HepG2 (cell line): ENCODE data around the gene IL1A. TPM values are rescaled to one million over a fixed set of nuclear protein-coding genes. Genes with fewer than 3 reads are reported as not detected.

Experiments
- ATAC-seq: fragments of 200-7000 bp; cut with Tn5 transposase; 3 replicates; pipeline ENCODE4 v1.9.1; 2020; ENCODE audit warnings: mild to moderate bottlenecking, moderate library complexity
- BruUV-seq: library from RNA; stranded (reverse); fragments of 400-500 nt; replicated peaks from 2 replicates; lab custom pipeline; 2021; lab: Mats Ljungman, UMichigan
- CTCF ChIA-PET: fragments of 300-600 bp; formaldehyde crosslinking; extraction: SDS; loops from one replicate; lab custom pipeline; 2021; ENCODE audit warnings: low total read pairs, inconsistent platforms, low intra/inter-chr PET ratio; lab: Yijun Ruan, JAX
- POLR2A ChIA-PET: fragments of 350-600 bp; sonication (Branson Sonifier 250); formaldehyde crosslinking; loops from one replicate; lab custom pipeline; 2020; ENCODE audit warnings: antibody characterized with exemption, inconsistent platforms; lab: Yijun Ruan, JAX
- DNase-seq: peaks from one replicate; pipeline ENCODE4 v3.0.0-alpha.2; 2015; ENCODE audit warnings: low spot score
- FAIRE-seq: peaks from 3 replicates; lab custom pipeline; 2011; peaks lifted over from hg19 to GRCh38; lab: Jason Lieb, UNC
- H2AFZ ChIP-seq: one replicate; pipeline ENCODE4 v1.6.1; 2011; ENCODE audit warnings: low read length, inconsistent platforms
- H3K27ac ChIP-seq: fragments of 300-600 bp; 3 replicates; pipeline ENCODE4 v1.8.0; 2011; ENCODE audit warnings: mixed run types, mild to moderate bottlenecking, mixed read lengths, low read length, inconsistent platforms; ENCODE audit not compliant: insufficient read depth; ENCODE audit errors: extremely low read length
- H3K27me3 ChIP-seq, 2 experiments: fragments of 200-600 bp in 1 of 2; 2 replicates in 1 of 2; 3 replicates in 1 of 2; pipeline versions ENCODE4 v1.6.0 to v1.8.0; 2011; ENCODE audit warnings: low read length in 2 of 2, mild to moderate bottlenecking in 2 of 2, moderate library complexity in 2 of 2, inconsistent platforms in 1 of 2; ENCODE audit not compliant: insufficient read depth in 2 of 2, control insufficient read depth in 1 of 2
- H3K36me3 ChIP-seq, 2 experiments: fragments of 200-600 bp in 1 of 2; replicated peaks in 1 of 2; 2 replicates in 1 of 2; 3 replicates in 1 of 2; pipeline versions ENCODE4 v1.5.1 to v1.8.0; 2011; ENCODE audit warnings: low read length in 2 of 2, inconsistent platforms in 1 of 2; ENCODE audit not compliant: insufficient read depth in 2 of 2, control insufficient read depth in 1 of 2
- H3K4me1 ChIP-seq: 2 replicates; pipeline ENCODE4 v1.5.1; 2012; ENCODE audit warnings: low read length, inconsistent platforms; ENCODE audit not compliant: insufficient read depth
- H3K4me2 ChIP-seq: 2 replicates; pipeline ENCODE4 v1.6.0; 2011; ENCODE audit warnings: low read depth, low read length, inconsistent platforms
- H3K4me3 ChIP-seq, 3 experiments: fragments of 200-600 bp in 1 of 3; sonication (generic), shearing (Covaris generic) in 1 of 3; replicated peaks in 1 of 3; 2 replicates each; pipeline ENCODE4 v1.5.1; 2011 to 2016; ENCODE audit warnings: low read length in 3 of 3, inconsistent platforms in 2 of 3, low read depth in 2 of 3, mild to moderate bottlenecking in 2 of 3, control low read depth in 1 of 3, mixed read lengths in 1 of 3; ENCODE audit not compliant: insufficient read depth in 1 of 3
- H3K79me2 ChIP-seq: one replicate; pipeline ENCODE4 v1.6.1; 2011; ENCODE audit warnings: low read length, inconsistent platforms; ENCODE audit not compliant: insufficient read depth
- H3K9ac ChIP-seq: 2 replicates; pipeline ENCODE4 v1.6.0; 2011; ENCODE audit warnings: mild to moderate bottlenecking, low read depth, low read length, inconsistent platforms; ENCODE audit not compliant: insufficient read depth
- H3K9me3 ChIP-seq: 2 replicates; pipeline ENCODE4 v1.5.1; 2012; ENCODE audit warnings: mild to moderate bottlenecking, low read length
- H4K20me1 ChIP-seq: 2 replicates; pipeline ENCODE4 v1.6.0; 2011; ENCODE audit warnings: inconsistent platforms, mild to moderate bottlenecking, low read length, moderate library complexity; ENCODE audit not compliant: insufficient read depth
- CC2D1A ChIP-seq: sonication (generic); formaldehyde crosslinking; IDR thresholded peaks from 2 replicates; pipeline ENCODE4 v1.8.1; 2023; ENCODE audit warnings: mild to moderate bottlenecking, missing genetic modification reagents
- GATAD1 ChIP-seq: IDR thresholded peaks from 2 replicates; pipeline ENCODE4 v1.6.1; 2016; ENCODE audit warnings: missing genetic modification reagents, missing compliant biosample characterization
- MAFF ChIP-seq: IDR thresholded peaks from 2 replicates; pipeline ENCODE4 v1.6.1; 2011; ENCODE audit warnings: low read depth, low read length, improper control_type of control experiment
- PHF20 ChIP-seq: sonication (generic); formaldehyde crosslinking; IDR thresholded peaks from 2 replicates; pipeline ENCODE4 v1.5.0; 2020; ENCODE audit warnings: mild to moderate bottlenecking, missing genetic modification reagents
- ZNF143 ChIP-seq: sonication (generic); formaldehyde crosslinking; IDR thresholded peaks from 2 replicates; pipeline ENCODE4 v1.4.0; 2020; ENCODE audit warnings: missing genetic modification reagents
- ZNF17 ChIP-seq: sonication (generic); formaldehyde crosslinking; IDR thresholded peaks from 2 replicates; pipeline ENCODE4 v1.5.0; 2020; ENCODE audit warnings: mild to moderate bottlenecking, missing genetic modification reagents
- ZNF614 ChIP-seq: IDR thresholded peaks from 2 replicates; pipeline ENCODE4 v1.6.1; 2018; ENCODE audit warnings: missing biosample characterization, missing genetic modification reagents, inconsistent platforms, borderline replicate concordance
- WGBS: methylation state at CpG from one replicate; pipeline ENCODE4 v1.1.6; 2017; ENCODE audit warnings: low lambda C conversion rate; 5-methylcytosine and 5-hydroxymethylcytosine counted together
- in situ Hi-C: cut with HindIII; loops from 2 replicates; pipeline ENCODE4 v1.10.0; 2017; ENCODE audit warnings: low pct_unique_long_range_greater_than_20kb; ENCODE audit not compliant: extremely low pct_ligation_motif_present
- intact Hi-C: fragments of 100-400 bp; cut with micrococcal nuclease; formaldehyde crosslinking; loops from one replicate; pipeline ENCODE4 v1.10.0; 2022; ENCODE audit not compliant: unreplicated experiment
- polyA plus RNA-seq, 8 experiments: library from polyadenylated mRNA; depleted of rRNA in 3 of 8; stranded (reverse) in 7 of 8; unstranded in 1 of 8; fragments of >200 nt; fragmentation: Illumina TruSeq in 4 of 8; extraction: Trizol in 4 of 8; gene quantifications; 2 replicates each; pipeline versions ENCODE4 v1.2.1 to v1.2.3, GENCODE V29; 2011 to 2016; ENCODE audit warnings: low read depth in 4 of 8, missing spikeins in 1 of 8, mixed read lengths in 1 of 8; ENCODE audit not compliant: insufficient read depth in 1 of 8
- total RNA-seq, 5 experiments: library from RNA; depleted of rRNA; stranded (reverse); fragments of >200 nt; fragmentation: Illumina TruSeq; extraction: Trizol; gene quantifications; 2 replicates each; pipeline ENCODE4 v1.2.3, GENCODE V29; 2016; ENCODE audit warnings: low read depth in 1 of 5

IL1A gene
- total and polyA plus RNA-seq, 2 of the 13 experiments (the other 11 are each of a cell fraction or from before 2014, with no cell fraction given), result not detected

- FAIRE-seq, result no peak
- Histone ChIP-seq H3K27me3 (no peaks in the 10 kb centered on the region; a peak in 1 of 5 replicates), H3K4me2 (peak overlapping the region; percentile 90), H4K20me1 (no peaks in the 10 kb centered on the region), H3K4me3 (peak overlapping the region; percentile 80 to 91 (median 90)), H2AFZ (peak overlapping the region; percentile 21), H3K79me2 (peaks cover 23% of the 10 kb centered on the region), H3K27ac (peak overlapping the region; percentile 49), H3K36me3 (no peaks in the 10 kb centered on the region; a peak in 2 of 5 replicates), H3K9ac (peak overlapping the region; percentile 69), H3K9me3 (no peaks in the 10 kb centered on the region), H3K4me1 (peaks cover 58% of the 10 kb centered on the region)
- WGBS, result 70% methylated on average over 4 of the region's 4 CpGs
- intact Hi-C loops (loop anchor here (2.0 kb wide), 1 partner anchor 14 kb away; no protein-coding TSS in a partner anchor), in situ Hi-C loops (no loop called here)
- ChIA-PET CTCF (no interaction called here), POLR2A (no interaction called here)
- DNase-seq, result no peak
- no peak for ATAC-seq
- TF ChIP-seq ZNF614 (0 out of 2 replicates have a peak, but pooled peaks have one; percentile 4), GATAD1 (no peak), ZNF17 (CRISPR knock-in tag) (no peak), PHF20 (CRISPR knock-in tag) (no peak), MAFF (no peak), CC2D1A (CRISPR knock-in tag) (no peak), ZNF143 (CRISPR knock-in tag) (no peak)
- no TSS peak for BruUV-seq
Measured at GRCh38 chr2:112765251-112765650, 19.0 kb downstream of the IL1A start.
